ENCODE results near the gene TMCO5A. TPM values are rescaled to one million over a fixed set of nuclear protein-coding genes. Genes with fewer than 3 reads are reported as not detected.

The TMCO5A gene
- total and polyA plus RNA-seq, 9 of the 15 experiments (the other 6 are each of a cell fraction or from before 2014, with no cell fraction given): not detected

- TF ChIP-seq VEZF1 (CRISPR knock-in tag; IDR thresholded peaks at IDR 0.05) (no peak), PCBP1 (IDR thresholded peaks at IDR 0.05; ENCODE audit: low read depth, low read length, poor library complexity, severe bottlenecking) (no peak), ZHX1 (conservative IDR thresholded peaks at IDR 0.05; ENCODE audit: low read length) (no peak), ZNF639 (CRISPR knock-in tag; conservative IDR thresholded peaks at IDR 0.05 in 1 of 2, IDR thresholded peaks at IDR 0.05 in 1 of 2) (no peak)
Observed at GRCh38 chr15:37979671-37980409, 45.4 kb downstream of the TMCO5A start (continued).
